HG02970 (cell line): ENCODE measurements around the gene RBL1.
"Not testable (repeated sequence)": the region's sequence is repeated elsewhere in the genome, so short reads cannot be mapped to it uniquely, and the experiment has no call there.

Experiments used
- ATAC-seq: cut with Tn5 transposase; IDR thresholded peaks from one replicate; pipeline ENCODE4 v1.9.1; 2021; ENCODE audit warnings: mild to moderate bottlenecking, moderate library complexity, moderate number of reproducible peaks; ENCODE audit not compliant: unreplicated experiment, low FRiP score

The RBL1 gene

DNA sequence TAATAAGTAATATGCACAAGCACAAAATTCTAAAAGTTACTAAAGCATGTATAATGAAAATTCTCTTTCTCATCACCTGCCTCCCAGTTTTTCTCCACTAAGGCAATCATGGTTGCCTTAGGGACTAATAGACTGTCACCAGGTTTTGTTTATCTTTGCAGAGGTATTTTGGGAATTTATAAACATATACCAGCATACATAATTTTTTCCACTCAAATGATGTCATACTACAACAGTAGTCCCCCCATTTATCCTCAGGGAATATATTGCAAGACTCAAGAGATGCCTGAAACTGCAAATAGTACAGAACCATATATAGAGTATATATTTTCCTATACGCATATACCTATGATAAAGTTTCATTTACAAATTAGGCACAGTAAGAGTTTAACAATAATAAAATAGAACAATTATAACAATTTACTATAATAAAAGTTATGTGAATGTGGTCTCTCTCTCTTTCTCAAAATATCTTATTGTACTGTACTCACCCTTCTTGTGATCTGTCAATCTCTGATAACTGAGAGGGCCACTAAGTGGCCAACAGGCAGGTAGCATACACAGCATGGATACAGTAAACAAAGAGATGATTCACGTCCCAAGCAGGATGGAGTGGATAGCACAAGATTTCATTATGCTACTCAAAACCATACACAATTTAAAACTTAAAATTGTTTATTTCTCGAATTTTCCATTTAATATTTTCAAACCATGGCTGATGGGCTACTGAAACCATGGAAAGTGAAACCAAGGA, 19.7 kb downstream of the RBL1 start:
- no peak for ATAC-seq

DNA sequence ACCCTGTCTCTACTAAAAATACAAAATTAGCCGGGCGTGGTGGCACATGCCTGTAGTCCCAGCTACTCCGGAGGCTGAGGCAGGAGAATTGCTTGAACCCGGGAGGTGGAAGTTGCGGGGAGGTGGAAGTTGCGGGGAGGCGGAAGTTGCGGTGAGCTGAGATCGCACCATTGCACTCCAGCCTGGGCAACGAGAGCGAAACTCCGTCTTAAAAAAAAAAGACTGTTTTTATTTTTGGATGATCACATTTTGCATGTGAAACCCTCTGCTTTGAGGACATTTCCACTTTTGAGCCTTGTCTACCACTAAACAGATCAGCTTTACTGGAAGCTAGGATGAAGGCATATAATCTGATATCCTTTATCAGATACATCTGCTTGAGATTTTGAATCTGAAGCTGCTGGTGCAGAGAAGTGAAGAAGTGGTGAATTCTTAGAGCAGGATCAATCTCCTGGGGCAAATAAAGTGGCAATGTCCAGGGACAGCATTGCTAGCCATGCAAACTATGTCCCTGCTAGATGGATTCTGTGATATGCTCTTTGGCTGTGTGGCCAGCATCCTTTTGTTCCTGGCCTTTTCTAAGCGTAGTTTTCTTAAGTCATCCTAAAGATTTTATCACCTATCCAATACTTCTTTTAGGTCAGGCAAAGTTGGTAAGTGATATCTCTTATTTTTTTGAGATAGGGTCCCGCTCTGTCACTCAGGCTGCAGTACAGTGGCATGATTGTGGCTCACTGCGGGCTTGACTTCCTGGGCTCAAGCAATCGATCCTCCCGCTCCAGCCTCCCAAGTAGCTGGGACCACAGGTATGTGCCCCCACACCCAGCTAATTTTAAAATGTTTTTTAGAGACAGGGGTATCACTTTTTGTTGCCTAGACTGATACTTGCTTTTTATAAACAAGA, 23.3 kb downstream of the RBL1 start:
- ATAC-seq, result no peak

DNA sequence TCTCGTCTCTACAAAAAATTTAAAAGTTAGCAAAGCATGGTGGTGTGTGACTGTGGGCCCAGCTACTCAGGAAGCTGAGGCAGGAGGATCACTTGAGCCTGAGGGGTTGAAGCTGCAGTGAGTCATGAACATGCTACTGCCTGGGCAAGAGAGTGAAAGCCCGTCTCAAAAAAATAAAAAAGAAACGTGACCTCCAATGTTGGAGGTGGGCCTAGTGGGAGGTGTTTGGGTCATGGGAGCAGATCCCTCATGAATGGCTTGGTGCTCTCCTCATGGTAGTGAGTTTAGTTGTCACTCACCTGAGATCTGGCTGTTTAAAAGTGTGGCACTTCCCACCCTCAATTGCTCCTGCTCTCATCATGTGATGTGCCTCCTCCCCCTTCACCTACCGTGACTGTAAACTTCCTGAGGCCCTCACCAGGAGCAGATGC, 24.3 kb downstream of the RBL1 start:
- no peak for ATAC-seq

DNA sequence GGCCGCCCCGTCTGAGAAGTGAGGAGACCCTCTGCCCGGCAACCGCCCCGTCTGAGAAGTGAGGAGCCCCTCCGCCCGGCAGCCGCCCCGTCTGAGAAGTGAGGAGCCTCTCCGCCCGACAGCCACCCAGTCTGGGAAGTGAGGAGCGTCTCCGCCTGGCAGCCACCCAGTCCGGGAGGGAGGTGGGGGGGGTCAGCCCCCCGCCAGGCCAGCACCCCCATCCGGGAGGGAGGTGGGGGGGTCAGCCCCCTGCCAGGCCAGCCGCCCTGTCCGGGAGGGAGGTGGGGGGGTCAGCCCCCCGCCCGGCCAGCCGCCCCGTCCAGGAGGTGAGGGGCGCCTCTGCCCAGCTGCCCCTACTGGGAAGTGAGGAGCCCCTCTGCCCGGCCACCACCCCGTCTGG, 26.2 kb downstream of the RBL1 start:
- ATAC-seq, result not testable (repeated sequence)

DNA sequence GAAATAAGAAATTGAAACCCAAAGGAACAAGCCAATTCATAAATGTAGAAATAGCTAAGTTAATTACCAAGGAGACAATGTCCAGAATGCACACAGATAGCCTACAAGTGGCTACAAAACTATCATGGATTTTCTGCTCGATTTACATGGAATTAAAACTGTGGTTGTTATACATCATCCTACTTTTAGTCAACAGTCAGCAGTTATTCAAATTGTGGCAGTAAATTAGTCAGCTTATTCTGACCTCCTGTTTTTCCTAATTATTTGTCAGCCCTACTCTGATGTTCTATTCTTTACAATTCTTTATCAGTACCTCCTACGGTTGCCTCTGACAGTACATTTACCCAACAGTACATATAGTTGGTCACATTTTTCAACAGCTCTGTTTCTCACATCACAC, 29.6 kb downstream of the RBL1 start:
- no peak for ATAC-seq

DNA sequence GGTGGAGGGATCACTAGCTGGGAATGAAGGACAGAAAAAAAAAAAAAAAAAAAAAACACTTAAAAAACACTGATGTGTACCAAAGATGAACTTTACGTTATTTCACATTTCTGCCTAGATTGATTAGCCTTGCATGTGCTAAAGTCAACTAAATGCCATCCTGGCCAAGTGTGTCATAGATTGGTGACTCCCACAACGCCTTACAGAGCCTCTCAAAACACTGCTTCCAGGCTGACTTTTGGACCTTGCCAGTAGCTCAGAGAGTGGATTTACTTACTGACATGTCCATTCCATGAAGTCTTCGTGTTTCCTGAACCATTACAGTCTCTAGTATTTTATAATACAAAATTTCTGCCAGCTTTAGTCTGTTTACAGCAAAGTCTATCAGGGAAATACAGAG, 40.5 kb downstream of the RBL1 start:
- no peak for ATAC-seq

DNA sequence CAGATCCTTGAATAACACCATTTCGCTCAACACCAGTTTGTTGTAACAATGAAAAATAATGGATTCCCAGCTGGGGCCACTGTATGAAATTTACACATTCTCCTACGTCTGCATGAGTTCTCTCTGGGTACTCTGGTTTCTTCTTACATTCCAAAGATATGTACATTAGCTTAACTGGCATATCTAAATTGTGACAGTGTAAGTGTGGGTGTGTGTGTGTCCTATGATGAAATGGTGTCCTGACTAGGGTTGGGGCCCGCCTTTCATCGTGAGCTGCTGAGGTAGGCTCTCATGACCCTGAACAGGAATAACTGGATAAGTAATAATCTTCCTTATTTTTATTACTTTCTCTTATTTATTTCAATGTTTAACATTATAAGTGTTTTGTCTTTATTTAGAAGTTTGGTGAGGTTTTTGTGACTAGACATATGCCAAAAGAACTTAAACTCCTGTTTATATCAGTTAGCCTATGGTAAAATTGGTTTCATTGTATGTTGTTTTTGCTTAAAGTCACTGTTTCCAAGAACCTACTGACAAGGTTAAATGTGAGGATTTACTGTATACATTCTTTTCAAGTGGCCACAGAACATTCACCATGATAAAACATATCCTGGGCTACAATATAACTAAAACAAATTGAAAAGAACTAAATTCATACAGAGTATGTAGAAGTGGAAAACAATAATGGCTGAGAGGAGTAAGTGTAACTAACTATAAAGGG, 42.4 kb downstream of the RBL1 start:
- ATAC-seq, result no peak

DNA sequence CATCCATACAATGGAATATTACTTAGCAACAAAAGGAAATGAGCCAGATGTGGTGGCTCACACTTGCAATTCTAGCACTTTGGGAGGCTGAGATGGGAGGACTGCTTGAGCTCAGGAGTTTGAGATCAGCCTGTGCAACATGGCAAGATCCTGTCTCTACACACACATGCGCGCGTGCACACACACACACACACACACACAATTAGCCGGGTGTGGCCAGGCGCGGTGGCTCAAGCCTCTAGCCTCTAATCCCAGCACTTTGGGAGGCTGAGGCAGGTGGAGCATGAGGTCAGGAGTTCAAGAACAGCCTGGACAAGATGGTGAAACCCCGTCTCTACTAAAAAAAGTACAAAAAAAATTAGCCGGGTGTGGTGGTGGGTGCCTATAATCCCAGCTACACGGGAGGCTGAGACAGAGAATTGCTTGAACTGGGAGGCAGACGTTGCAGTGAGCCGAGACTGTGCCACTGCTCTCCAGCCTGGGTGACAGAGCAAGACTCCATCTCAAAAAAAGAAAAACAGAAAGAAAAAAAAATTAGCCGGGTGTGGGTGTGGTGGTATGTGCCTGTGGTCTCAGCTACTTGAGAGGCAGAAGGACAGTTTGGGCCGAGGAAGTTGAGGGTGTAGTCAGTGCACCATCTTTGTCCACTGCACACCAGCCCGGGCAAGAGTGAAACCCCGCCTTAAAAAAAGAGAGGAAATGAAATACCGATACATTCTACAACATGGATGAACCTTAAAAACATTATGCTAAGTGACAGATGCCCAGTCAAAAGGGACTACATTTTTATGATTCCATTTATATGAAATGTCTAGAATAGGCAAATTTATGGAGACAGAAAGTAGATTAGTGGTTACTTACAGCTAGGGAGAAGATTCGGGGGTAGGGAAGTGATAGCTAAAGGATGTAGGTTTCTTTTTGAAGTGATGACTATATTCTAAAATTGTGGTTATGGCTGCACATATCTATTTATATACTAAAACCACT, 52.5 kb downstream of the RBL1 start:
- ATAC-seq, result peak; percentile 46

DNA sequence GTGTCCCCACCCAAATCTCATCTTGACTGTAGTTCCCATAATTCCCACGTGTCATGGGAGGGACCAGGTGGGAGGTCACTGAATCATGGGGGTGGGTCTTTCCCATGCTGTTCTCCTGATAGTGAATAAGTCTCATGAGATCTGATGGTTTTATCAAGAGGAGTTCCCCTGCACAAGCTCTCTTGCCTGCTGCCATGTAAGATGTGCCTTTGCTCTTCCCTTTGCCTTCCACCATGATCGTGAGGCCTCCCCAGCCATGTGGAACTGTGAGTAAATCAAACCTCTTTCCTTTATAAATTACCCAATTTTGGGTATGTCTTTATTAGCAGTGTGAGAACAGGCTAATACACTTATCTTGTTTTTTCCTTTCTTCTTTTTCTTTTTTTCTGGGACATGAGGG, 56.4 kb downstream of the RBL1 start:
- ATAC-seq, result not testable (repeated sequence)

DNA sequence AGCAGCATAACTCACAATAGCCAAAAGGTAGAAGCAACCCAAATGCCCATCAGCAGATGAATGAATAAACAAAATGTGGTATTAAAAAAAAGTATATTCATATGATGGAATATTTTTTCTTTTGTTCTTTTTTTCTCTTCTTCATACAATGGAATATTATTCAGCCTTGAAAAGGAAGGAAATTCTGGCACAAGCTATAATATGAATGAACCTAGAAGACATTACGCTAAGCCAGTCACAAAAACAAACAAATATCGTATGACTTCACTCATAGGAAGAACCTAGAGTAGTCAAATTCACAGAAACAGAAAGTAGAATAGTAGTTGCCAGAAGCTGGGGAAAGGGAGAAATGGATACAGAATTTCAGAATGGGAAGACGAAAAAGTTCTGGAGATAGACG, 63.7 kb downstream of the RBL1 start:
- no peak for ATAC-seq

DNA sequence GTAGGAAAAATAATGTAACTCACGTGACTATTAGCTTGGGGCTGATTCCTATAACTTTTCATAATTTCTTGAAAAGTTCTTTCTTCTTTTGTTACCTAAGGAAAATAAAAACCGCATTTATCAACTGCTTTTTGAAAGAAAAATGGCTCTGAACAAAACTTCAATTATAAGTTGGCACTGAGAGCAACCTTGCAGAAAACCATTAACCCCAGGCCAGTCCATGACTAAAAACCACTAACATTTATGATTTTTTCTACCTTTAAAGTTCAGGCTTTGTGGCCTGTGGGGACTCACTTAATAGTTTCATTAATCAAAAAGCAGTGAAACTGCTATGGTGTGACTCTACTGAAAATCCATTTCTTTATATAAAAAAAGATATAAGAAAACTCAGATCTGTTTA, 75.2 kb downstream of the RBL1 start:
- no peak for ATAC-seq

DNA sequence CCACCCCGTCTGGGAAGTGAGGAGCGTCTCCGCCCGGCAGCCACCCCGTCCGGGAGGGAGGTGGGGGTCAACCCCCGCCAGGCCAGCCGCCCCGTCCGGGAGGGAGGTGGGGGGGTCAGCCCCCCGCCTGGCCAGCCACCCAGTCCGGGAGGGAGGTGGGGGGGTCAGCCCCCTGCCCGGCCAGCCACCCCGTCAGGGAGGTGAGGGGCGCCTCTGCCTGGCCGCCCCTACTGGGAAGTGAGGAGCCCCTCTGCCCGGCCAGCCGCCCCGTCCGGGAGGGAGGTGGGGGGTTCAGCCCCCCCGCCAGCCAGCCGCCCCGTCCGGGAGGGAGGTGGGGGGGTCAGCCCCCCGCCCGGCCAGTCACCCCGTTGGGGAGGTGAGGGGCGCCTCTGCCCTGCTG, 83.2 kb downstream of the RBL1 start:
- not testable (repeated sequence) for ATAC-seq

DNA sequence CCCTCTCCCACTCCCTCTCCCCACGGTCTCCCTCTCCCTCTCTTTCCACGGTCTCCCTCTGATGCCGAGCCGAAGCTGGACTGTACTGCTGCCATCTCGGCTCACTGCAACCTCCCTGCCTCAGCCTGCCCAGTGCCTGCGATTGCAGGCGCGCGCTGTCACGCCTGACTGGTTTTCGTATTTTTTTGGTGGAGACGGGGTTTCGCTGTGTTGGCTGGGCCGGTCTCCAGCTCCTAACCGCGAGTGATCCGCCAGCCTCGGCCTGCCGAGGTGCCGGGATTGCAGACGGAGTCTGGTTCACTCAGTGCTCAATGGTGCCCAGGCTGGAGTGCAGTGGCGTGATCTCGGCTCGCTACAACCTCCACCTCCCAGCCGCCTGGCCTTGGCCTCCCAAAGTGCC, 83.9 kb downstream of the RBL1 start:
- not testable (repeated sequence) for ATAC-seq

DNA sequence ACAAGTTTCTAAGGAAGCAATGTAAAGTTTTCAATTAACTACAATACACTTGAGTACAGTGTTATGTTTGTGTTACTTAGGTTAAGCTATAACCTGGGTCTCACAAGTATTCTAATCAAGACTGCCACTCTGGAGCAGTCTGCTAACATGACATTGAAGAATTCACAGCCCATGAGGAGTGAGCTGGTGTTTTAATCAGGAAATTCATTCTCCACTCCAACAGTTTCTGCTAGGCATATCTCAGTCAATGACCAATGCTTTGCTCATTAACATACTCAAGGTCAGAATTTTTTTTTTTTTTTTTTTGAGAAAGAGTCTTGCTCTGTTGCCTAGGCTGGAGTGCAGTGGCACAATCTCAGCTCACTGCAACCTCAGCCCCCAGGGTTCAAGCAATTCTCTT, 84.7 kb downstream of the RBL1 start:
- ATAC-seq, result no peak

DNA sequence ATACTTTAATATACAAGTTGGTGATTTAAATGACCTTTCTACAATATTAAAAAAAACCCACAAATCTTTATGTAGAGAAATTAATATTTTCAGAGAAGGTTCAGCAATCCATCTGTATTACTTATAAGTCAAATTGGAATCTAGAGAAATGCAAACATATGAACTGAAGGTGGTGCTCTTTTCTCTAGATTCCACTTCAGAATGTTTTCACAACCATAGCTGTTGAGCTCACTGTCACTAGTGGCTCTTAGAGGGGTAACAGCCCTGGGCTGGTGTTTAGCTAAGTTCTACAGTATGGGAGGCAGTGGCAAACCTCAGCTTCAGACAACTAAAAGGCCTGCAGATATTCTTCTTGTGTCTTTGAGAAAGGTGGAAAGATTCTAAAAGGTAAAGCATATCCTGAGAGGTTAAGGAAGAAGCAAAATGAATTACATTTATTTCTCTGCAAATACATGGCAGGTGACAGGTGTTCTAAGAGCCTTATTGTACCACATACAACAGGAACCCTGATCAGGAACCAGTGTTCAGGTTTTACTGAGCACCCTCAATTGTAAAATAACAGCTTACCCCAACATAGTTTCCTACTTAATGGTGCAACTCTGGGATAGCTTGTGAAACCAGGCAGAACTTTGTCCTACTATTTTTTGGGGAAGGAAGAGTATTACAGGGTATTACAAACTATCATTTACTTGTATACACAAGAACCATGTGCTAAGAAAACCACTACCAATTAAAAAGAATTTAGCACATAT, 87.7 kb downstream of the RBL1 start:
- ATAC-seq, result no peak

DNA sequence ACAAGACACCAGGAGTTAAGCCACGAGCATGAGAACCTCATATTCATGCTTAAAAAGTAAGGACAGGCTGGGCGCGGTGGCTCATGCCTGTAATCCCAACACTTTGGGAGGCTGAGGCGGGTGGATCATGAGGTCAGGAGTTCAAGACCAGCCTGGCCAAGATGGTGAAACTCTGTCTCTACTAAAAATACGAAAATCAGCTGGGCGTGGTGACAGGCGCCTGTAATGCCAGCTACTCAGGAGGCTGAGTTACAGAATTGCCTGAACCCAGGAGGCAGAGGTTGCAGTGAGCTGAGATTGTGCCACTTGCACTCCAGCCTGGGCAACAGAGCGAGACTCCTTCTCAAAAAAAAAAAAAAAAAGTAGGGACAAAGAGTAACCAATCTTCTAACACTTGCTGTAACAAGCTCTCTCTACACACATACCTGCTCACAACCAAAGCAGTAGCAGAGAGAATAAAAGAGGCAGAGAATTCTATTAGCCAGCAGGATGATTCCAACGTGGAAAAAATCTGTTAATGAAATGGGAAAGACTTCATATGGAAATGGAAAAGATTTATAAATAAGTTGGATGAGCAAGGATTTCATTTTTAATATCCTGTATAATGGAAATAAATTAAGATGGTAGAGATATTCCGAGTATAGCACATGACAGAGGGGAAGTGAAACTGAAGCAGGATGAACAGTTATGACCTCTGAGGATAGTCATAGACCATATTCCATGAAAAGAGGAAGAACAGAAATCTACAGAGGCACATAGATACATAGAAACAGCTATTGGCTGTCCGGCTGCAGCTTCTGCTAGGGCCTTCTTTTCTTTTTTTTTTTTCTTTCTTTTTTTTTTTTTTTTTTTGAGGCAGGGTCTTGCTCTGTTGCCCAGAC, 90.5 kb downstream of the RBL1 start:
- ATAC-seq, result not testable (repeated sequence)

DNA sequence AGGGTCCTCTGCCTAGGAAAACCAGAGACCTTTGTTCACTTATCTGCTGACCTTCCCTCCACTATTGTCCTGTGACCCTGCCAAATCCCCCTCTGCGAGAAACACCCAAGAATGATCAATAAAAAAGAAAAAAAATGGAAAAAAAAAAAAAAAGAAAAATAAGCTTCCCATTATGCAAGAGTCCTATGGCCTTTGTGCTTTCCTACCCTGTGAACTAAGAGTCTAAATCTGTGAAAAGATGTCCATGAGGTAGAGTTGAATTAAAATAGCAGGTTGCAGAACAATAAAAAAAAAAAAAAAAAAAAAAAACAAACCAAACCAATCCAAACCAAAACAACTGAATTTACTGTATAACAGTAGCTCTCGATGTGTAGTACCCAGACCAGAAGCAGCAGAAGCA, 94.2 kb downstream of the RBL1 start:
- not testable (repeated sequence) for ATAC-seq

DNA sequence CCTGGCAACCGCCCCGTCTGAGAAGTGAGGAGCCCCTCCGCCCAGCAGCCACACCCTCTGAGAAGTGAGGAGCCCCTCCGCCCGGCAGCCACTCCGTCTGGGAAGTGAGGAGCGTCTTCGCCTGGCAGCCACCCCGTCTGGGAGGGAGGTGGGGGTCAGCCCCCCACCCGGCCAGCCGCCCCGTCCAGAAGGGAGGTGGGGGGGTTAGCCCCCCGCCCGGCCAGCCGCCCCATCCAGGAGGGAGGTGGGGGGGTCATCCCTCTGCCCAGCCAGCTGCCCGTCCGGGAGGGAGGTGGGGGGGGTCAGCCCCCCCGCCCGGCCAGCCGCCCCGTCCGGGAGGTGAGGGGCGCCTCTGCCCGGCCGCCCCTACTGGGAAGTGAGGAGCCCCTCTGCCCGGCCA, 95.6 kb downstream of the RBL1 start:
- not testable (repeated sequence) for ATAC-seq
